Upper lobe of right lung (tissue), 1 donor: ENCODE data around the gene CHPT1. TPM values are rescaled to one million over a fixed set of nuclear protein-coding genes. Genes with fewer than 3 reads are reported as not detected.

Source experiments
- ATAC-seq: fragments of 200-7000 bp; cut with Tn5 transposase; one replicate; pipeline ENCODE4 v1.9.1; 2020; ENCODE audit warnings: mild to moderate bottlenecking, moderate library complexity
- DNase-seq: peaks from one replicate; pipeline ENCODE4 v3.0.0-alpha.2; 2020
- H3K27ac ChIP-seq: fragments of 200-600 bp; one replicate; pipeline ENCODE4 v1.8.0; 2022
- H3K27me3 ChIP-seq: fragments of 200-600 bp; one replicate; pipeline ENCODE4 v1.8.0; 2022; ENCODE audit warnings: mild to moderate bottlenecking
- H3K36me3 ChIP-seq: fragments of 200-600 bp; one replicate; pipeline ENCODE4 v1.8.0; 2022
- H3K4me1 ChIP-seq: fragments of 200-600 bp; one replicate; pipeline ENCODE4 v1.8.0; 2022
- H3K4me3 ChIP-seq: fragments of 200-600 bp; one replicate; pipeline ENCODE4 v1.8.0; 2022; ENCODE audit warnings: mild to moderate bottlenecking
- H3K9me3 ChIP-seq: fragments of 200-600 bp; one replicate; pipeline ENCODE4 v1.8.0; 2022
- CTCF ChIP-seq: fragments of 200-600 bp; IDR thresholded peaks from one replicate; pipeline ENCODE4 v1.8.0; 2022; ENCODE audit warnings: antibody characterized with exemption
- intact Hi-C: fragments of 100-400 bp; cut with DNase I; formaldehyde crosslinking; loops from one replicate; pipeline ENCODE4 v1.11.0; 2022
- total RNA-seq: library from RNA; stranded (reverse); fragmentation: NEBNext Ultra II Directional; extraction: Animal tissue kit (Norgen Biotek cat#: 25700); gene quantifications from one replicate; pipeline ENCODE4 v1.2.1, GENCODE V29; 2021
- donor health status: DM: no; HTN: yes; CAD: no; lungs with severe emphysema.

The CHPT1 gene
- total RNA-seq, 1 donor from 2014 or later, result 71.4 TPM

- intact Hi-C loops, result no loop called here
- no peaks in the 10 kb centered on the region for H3K9me3 ChIP-seq
- peaks cover 31% of the 10 kb centered on the region for H3K36me3 ChIP-seq
- no peak for DNase-seq
- H3K4me1 ChIP-seq, result peaks cover 4% of the 10 kb centered on the region
- H3K27me3 ChIP-seq, result no peaks in the 10 kb centered on the region
- no peak within 1 kb of the TSS for H3K4me3 ChIP-seq
- peak; percentile 44 for ATAC-seq
- TF ChIP-seq CTCF, result no peak
- no peak within 1 kb of the TSS for H3K27ac ChIP-seq
Observed at GRCh38 chr12:101738920-101739665, 41.7 kb downstream of the CHPT1 start, which contains the start of gene SYCP3. SYCP3 (minus strand) TSS chr12:101739462; CDS start chr12:101737935, 1,527 bp downstream.

GRCh38 chr12:101740566-101740965 is 43.1 kb downstream of the CHPT1 start:
- H3K4me1 ChIP-seq, result peaks cover 4% of the 10 kb centered on the region
- no peak for DNase-seq
- peaks cover 46% of the 10 kb centered on the region for H3K36me3 ChIP-seq
- H3K9me3 ChIP-seq, result no peaks in the 10 kb centered on the region
- no peak for TF ChIP-seq CTCF
- intact Hi-C loops, result no loop called here
- no peak for ATAC-seq
- H3K4me3 ChIP-seq, result no peak overlapping the region
- H3K27ac ChIP-seq, result no peak overlapping the region
- H3K27me3 ChIP-seq, result no peaks in the 10 kb centered on the region

GRCh38 chr12:101740980-101741379 is 43.5 kb downstream of the CHPT1 start:
- peaks cover 4% of the 10 kb centered on the region for H3K4me1 ChIP-seq
- H3K9me3 ChIP-seq, result no peaks in the 10 kb centered on the region
- ATAC-seq, result no peak
- no peaks in the 10 kb centered on the region for H3K27me3 ChIP-seq
- no peak overlapping the region for H3K4me3 ChIP-seq
- peaks cover 50% of the 10 kb centered on the region for H3K36me3 ChIP-seq
- no peak for TF ChIP-seq CTCF
- intact Hi-C loops, result no loop called here
- H3K27ac ChIP-seq, result no peak overlapping the region
- no peak for DNase-seq

- Histone ChIP-seq H3K4me1 (peaks cover 4% of the 10 kb centered on the region), H3K36me3 (peaks cover 62% of the 10 kb centered on the region), H3K27ac (no peak overlapping the region), H3K9me3 (no peaks in the 10 kb centered on the region), H3K4me3 (no peak overlapping the region), H3K27me3 (no peaks in the 10 kb centered on the region)
- DNase-seq (no peak), ATAC-seq (no peak)
- intact Hi-C loops, result no loop called here
- no peak for TF ChIP-seq CTCF
Observed at GRCh38 chr12:101743242-101743641, 45.8 kb downstream of the CHPT1 start.

- Histone ChIP-seq H3K4me3 (no peak overlapping the region), H3K9me3 (no peaks in the 10 kb centered on the region), H3K27ac (no peak overlapping the region), H3K27me3 (no peaks in the 10 kb centered on the region), H3K4me1 (peaks cover 4% of the 10 kb centered on the region), H3K36me3 (peaks cover 68% of the 10 kb centered on the region)
- ATAC-seq, result peak; percentile 39
- no peak for DNase-seq
- TF ChIP-seq CTCF, result no peak
- intact Hi-C loops, result no loop called here
Observed at GRCh38 chr12:101743724-101744472, 46.5 kb downstream of the CHPT1 start.
